HAP-1 (cell line): Measurements from ENCODE around the gene TNFRSF9.

Experiments used
- DNase-seq, 2 experiments: peaks; one replicate each; pipeline ENCODE4 v3.0.0-alpha.2; 2016 to 2020; ENCODE audit warnings: low spot score in 2 of 2
- H3K27me3 ChIP-seq: fragments of 250-450 bp; sonication (Bioruptor Pico); 2 replicates; pipeline ENCODE4 v1.5.1; 2020; ENCODE audit warnings: low read depth, mild to moderate bottlenecking, moderate library complexity
- H3K36me3 ChIP-seq: fragments of 250-450 bp; sonication (Bioruptor Pico); replicated peaks from 2 replicates; pipeline ENCODE4 v1.5.1; 2020; ENCODE audit warnings: mild to moderate bottlenecking
- H3K4me1 ChIP-seq: fragments of 250-450 bp; sonication (Bioruptor Pico); 2 replicates; pipeline ENCODE4 v1.5.1; 2020; ENCODE audit warnings: mild to moderate bottlenecking
- H3K4me3 ChIP-seq: fragments of 250-450 bp; sonication (Bioruptor Pico); 2 replicates; pipeline ENCODE4 v1.5.1; 2020; ENCODE audit warnings: mild to moderate bottlenecking, moderate library complexity
- H3K9me3 ChIP-seq: fragments of 250-450 bp; sonication (Bioruptor Pico); 2 replicates; pipeline ENCODE4 v1.5.1; 2020; ENCODE audit warnings: mild to moderate bottlenecking, moderate library complexity
- in situ Hi-C: fragments of 300-500 bp; cut with MboI; formaldehyde crosslinking; loops from 3 replicates; pipeline ENCODE4 v1.14.3; 2020; ENCODE audit warnings: low sequenced_read_pairs, inconsistent platforms, mixed read lengths

Gene TNFRSF9

DNA sequence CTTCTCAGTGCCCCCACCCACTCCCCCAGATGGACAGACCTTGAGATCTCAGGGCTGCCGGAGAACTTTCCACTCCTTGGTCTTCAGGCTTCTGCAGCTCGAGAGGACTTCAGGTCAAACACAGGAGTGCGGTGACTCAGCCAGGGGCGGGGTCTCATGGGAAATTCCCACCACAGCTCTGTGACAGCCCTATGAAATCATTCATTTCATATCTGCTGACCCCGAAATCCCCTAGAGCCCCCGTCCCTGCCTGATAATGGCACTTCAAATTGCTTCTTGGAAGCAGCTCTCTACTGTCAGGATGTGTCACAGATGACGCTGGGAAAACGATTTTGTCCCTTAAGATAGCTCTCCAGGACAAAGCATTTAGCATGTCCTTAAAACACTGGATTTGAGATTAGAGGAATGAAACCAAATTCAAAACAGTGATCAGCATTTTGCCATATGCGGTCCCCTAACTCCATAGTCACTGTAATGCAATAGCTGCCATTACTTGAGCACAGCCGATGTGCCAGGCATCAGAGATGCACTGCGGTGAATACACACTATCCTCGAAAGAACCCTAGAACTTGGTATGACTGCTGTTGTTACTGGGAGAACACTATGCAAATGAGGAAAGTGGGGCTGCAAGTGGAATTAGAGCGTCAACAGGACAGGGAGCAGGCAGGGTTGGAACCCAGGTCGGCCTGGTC is at the start of gene TNFRSF9:
Gene TNFRSF9 (minus strand): TSS at position 95 of the 692 bp plus-strand sequence. CDS start 845 bp downstream, outside the sequence.
- H3K27me3 ChIP-seq: peaks cover 41% of the 10 kb centered on the region
- peaks cover 3% of the 10 kb centered on the region for H3K4me1 ChIP-seq
- no peak within 1 kb of the TSS for H3K4me3 ChIP-seq
- no peak for DNase-seq
- in situ Hi-C loops: no loop called here
- H3K9me3 ChIP-seq: no peaks in the 10 kb centered on the region
- no peaks in the 10 kb centered on the region for H3K36me3 ChIP-seq

DNA sequence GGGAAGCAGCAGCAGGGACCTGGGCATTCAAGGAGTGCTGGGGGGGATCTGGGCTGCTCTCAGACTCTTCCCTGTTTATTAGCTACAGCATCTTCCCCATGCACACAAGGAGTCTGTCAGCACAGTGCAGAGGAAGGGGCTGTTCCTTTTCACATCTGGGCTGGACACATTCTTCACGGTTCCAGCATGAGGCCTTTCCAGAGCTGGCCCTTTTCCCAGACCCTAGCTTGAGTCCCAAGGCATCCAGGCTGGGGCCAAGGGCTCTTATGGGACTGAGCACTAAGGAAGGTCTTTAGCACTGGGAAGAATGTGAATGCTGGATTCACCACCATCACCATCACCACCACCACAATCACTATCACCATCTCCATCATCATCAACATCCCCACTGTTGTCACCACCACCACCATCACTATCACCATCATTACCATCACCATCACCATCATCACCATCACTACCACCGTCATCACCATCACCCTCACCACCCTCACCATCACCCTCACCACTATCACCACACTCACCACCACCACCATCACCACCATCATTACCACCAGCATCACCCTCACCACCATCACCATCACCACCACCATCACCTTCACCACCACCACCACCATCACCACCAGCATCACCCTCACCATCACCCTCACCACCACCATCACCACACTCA is 49.3 kb upstream of the TNFRSF9 start:
- peaks cover 12% of the 10 kb centered on the region for H3K36me3 ChIP-seq
- H3K27me3 ChIP-seq: no peaks in the 10 kb centered on the region
- no peak overlapping the region for H3K4me3 ChIP-seq
- H3K4me1 ChIP-seq: no peaks in the 10 kb centered on the region
- no peak for DNase-seq
- in situ Hi-C loops: loop anchor here (10.0 kb wide), 1 partner anchor 325 kb away; the partner anchor contains the start of gene SLC45A1
- no peaks in the 10 kb centered on the region for H3K9me3 ChIP-seq

DNA sequence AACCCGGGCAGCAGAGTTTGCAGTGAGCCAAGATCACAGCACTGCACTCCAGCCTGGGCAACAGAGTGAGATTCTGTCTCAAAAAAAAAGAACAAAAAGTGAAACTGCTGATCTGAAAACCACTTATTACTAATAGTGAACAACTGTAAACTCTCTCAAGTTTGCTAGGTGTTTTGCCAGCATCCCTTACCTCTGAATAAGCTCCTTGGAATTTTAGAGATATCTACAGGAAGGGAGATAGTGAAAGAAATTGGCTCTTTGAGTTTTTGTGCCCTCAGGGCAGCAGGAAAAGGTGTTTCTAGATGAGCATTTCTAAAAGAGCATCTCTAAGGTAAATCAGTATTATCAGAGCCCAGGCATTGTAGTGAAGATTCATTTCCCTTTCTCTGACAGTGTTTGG is 47.9 kb upstream of the TNFRSF9 start:
- Histone ChIP-seq H3K9me3 (no peaks in the 10 kb centered on the region), H3K27me3 (no peaks in the 10 kb centered on the region), H3K4me1 (no peaks in the 10 kb centered on the region), H3K36me3 (peaks cover 25% of the 10 kb centered on the region), H3K4me3 (no peak overlapping the region)
- in situ Hi-C loops: loop anchor here (10.0 kb wide), 1 partner anchor 326 kb away; the partner anchor contains the start of gene SLC45A1
- DNase-seq: no peak

DNA sequence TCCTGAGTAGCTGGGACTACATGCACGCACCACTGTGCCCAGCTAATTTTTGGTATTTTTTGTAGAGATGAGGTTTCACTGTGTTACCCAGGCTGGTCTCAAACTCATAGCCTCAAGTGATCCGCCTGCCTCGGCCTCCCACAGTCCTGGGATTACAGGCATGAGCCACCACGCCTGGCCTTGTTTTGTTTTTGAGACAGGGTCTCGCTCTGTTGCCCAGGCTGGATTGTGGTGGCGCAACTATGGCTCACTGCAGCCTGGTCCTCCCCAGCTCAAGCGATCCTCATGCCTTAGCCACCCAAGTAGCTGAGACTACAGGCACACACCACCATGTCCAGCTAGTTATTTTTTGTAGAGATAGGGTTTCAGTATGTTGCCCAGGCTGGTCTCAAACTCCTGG is 46.9 kb upstream of the TNFRSF9 start:
- H3K9me3 ChIP-seq: no peaks in the 10 kb centered on the region
- H3K36me3 ChIP-seq: peaks cover 36% of the 10 kb centered on the region
- DNase-seq: no peak
- H3K4me1 ChIP-seq: no peaks in the 10 kb centered on the region
- H3K27me3 ChIP-seq: no peaks in the 10 kb centered on the region
- in situ Hi-C loops: loop anchor here (10.0 kb wide), 1 partner anchor 327 kb away; the partner anchor contains the start of gene SLC45A1
- H3K4me3 ChIP-seq: no peak overlapping the region

DNA sequence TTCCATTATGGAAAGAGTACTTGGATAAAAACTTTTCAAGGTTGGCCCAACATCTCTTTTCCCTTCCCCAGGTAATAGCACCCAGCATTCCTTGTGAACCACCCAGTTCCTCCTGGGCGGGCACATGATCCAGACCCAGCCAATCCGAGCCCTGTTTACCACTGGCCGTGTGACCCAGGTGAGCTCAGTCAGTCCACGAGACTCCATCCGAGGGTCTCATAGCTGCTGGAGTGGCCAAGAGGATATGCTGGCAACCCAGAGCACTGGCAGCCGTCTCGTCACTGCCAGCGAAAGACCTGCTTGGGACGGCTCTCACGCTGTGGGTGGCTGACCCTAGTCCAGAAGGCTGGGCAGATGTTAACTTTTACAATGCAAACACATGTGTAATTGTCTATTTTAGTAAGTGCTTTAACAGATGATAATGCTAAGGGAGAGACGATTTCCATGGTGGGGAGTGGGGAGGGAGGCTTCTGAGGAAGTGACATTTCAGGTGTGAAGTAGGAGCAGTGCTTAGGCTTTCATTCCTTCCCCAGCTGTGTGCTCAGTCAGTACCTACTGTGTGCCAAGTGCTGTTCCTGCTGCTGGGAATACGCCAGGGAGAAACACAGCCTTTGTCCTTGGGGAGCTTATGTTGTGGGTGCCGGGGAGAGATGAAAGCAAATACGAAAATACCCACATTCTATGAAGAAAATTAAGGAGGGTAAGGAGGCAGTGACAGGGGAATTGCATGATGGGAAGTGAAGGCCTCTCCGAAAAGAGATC is 45.4 kb upstream of the TNFRSF9 start:
- H3K4me3 ChIP-seq: no peak overlapping the region
- H3K27me3 ChIP-seq: no peaks in the 10 kb centered on the region
- in situ Hi-C loops: loop anchor here (10.0 kb wide), 1 partner anchor 329 kb away; the partner anchor contains the start of gene SLC45A1
- no peaks in the 10 kb centered on the region for H3K9me3 ChIP-seq
- H3K4me1 ChIP-seq: no peaks in the 10 kb centered on the region
- H3K36me3 ChIP-seq: peaks cover 38% of the 10 kb centered on the region
- DNase-seq: no peak

DNA sequence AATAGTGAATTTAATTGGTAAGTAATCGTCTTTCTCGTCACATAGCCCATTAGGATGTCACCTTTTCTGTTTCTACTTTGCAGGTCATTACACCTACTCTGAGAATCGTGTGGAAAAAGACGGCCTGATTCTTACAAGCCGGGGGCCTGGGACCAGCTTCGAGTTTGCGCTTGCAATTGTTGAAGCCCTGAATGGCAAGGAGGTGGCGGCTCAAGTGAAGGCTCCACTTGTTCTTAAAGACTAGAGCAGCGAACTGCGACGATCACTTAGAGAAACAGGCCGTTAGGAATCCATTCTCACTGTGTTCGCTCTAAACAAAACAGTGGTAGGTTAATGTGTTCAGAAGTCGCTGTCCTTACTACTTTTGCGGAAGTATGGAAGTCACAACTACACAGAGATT is 44.2 kb upstream of the TNFRSF9 start:
- no peaks in the 10 kb centered on the region for H3K9me3 ChIP-seq
- H3K36me3 ChIP-seq: peaks cover 47% of the 10 kb centered on the region
- H3K4me1 ChIP-seq: no peaks in the 10 kb centered on the region
- no peak overlapping the region for H3K4me3 ChIP-seq
- DNase-seq: no peak
- in situ Hi-C loops: loop anchor here (10.0 kb wide), 1 partner anchor 330 kb away; the partner anchor contains the start of gene SLC45A1
- no peaks in the 10 kb centered on the region for H3K27me3 ChIP-seq

DNA sequence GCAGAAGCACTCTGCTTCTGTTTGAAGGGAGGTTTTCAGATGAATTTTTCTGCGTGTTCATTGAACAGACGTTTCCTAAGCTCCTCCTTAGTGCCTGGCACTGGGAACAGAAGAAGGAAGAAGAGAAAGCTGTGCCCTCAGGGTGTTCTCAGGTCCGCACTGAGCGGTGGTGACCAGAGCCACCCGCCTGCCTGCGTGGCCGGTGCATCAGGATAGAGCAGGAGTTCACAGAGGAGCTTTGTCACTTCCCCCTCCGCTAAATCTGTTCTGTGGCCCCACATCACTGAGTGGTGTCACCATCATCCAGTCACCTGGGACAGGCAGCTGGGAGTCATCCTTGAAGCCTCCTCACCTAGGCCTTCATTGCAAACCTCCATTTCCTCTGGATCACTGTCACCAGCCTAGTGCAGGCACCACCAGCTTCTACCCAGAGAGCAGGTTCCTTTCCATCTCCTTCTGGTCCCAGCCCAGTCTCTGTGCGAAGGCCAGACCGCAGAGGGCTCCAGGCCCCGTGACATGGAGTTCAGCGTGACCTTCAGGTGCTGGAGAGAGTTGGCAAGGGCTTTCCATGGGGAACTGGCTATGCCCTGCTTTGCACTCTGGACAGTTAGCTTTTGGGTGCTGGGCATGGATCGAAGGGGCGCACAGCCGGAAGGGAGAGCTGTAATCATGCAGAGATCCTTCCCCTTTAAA is 42.6 kb upstream of the TNFRSF9 start:
- Histone ChIP-seq H3K4me1 (no peaks in the 10 kb centered on the region), H3K36me3 (peaks cover 63% of the 10 kb centered on the region), H3K27me3 (no peaks in the 10 kb centered on the region), H3K9me3 (no peaks in the 10 kb centered on the region), H3K4me3 (no peak overlapping the region)
- DNase-seq: no peak
- in situ Hi-C loops: loop anchor here (10.0 kb wide), 1 partner anchor 332 kb away; the partner anchor contains the start of gene SLC45A1

DNA sequence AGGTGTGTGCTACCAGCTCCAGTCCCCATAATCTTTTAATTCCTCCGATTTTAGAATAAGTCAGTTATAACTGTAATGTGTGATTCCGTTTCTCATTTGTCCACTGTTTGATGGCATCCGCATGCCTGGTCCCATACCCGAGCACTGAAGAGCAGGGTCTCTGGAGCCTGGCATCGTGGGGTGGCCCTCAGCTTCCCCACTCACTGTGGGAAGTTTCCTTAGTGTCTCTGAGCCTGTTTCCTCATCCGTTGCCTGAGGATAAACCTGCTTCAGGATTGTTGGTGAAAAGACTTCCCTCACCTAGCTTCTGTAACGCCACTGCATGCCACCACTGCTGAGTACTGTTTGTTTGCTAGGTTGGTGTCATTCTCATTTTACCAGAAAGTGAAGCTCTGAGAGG is 40.3 kb upstream of the TNFRSF9 start:
- peaks cover 78% of the 10 kb centered on the region for H3K36me3 ChIP-seq
- no peaks in the 10 kb centered on the region for H3K4me1 ChIP-seq
- no peaks in the 10 kb centered on the region for H3K9me3 ChIP-seq
- in situ Hi-C loops: loop anchor here (10.0 kb wide), 1 partner anchor 334 kb away; the partner anchor contains the start of gene SLC45A1
- H3K4me3 ChIP-seq: no peak overlapping the region
- no peaks in the 10 kb centered on the region for H3K27me3 ChIP-seq
- no peak for DNase-seq

DNA sequence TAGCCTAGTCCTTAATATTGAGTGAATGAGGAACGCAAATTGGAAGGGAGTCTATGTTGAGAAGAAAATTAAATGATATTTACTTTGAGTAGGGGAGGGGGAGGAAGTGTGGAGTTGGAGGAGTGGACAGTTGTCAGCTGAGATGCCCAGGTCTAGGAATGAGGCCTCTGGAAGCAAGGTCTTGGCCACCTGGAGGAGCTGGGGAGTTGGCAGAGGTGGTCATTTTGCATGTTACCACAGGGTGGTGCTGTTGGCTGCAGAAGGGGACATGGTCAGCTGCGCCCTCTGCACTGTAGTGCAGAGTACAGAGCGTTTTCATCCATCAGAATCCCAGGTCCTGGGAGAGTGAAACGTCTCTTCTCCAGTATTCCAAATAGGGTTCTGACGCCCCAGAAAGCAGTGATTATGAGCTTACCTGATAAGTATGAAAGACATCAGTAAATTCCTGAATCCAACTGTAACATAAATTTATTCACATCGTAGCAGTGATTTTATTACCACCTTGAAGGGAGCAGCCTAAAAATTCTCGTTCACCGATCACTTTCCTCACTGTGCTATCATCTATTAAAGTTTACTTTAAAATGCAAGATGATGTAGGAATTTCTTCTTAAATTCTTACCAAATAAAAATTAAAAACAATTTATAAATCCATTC is 34.7 kb upstream of the TNFRSF9 start:
- Histone ChIP-seq H3K4me3 (no peak overlapping the region), H3K4me1 (no peaks in the 10 kb centered on the region), H3K27me3 (no peaks in the 10 kb centered on the region), H3K9me3 (no peaks in the 10 kb centered on the region), H3K36me3 (peaks cover 70% of the 10 kb centered on the region)
- in situ Hi-C loops: no loop called here
- peak; percentile 75 to 85 for DNase-seq

DNA sequence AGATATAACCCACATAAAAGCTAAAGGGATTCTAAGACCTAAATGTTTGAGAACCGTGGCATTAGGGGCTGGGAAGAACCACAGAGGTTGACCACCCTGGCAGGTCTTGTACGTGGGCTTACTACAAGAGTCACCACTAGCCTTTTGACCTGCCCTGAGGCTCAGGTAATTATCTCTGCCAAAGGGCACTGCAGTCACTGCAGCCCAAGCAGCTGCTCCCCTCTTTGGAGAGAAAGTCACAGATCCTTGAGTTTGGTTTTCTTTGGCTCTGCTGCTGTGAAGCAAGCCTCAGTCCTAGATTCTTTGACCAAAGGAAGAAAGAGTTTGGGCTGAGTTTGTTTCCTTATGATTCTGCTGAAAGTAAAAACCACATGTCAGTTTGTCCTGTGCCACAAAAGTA is 32.4 kb upstream of the TNFRSF9 start:
- Histone ChIP-seq H3K4me1 (no peaks in the 10 kb centered on the region), H3K9me3 (no peaks in the 10 kb centered on the region), H3K4me3 (no peak overlapping the region), H3K36me3 (peaks cover 69% of the 10 kb centered on the region), H3K27me3 (no peaks in the 10 kb centered on the region)
- in situ Hi-C loops: no loop called here
- no peak for DNase-seq

DNA sequence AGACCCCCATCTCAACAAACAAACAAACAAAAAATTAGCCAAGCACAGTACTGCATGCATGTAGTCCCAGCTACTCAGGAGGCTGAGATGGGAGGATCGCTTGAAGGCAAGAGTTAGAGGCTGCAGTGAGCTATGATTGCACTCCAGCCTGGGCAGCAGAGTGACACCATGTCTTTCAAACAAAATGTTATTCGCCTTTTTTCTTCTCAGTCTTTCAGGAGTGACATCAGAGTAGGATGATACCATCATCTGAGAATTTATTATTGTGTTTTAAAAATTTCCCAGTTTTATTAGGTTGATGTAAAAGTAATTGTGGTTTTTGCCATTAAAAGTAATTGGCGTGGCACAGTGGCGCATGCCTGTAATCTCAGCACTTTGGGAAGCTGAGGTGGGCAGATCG is 31.6 kb upstream of the TNFRSF9 start:
- Histone ChIP-seq H3K9me3 (no peaks in the 10 kb centered on the region), H3K4me1 (no peaks in the 10 kb centered on the region), H3K27me3 (no peaks in the 10 kb centered on the region), H3K36me3 (peaks cover 68% of the 10 kb centered on the region), H3K4me3 (no peak overlapping the region)
- DNase-seq: no peak
- in situ Hi-C loops: no loop called here

DNA sequence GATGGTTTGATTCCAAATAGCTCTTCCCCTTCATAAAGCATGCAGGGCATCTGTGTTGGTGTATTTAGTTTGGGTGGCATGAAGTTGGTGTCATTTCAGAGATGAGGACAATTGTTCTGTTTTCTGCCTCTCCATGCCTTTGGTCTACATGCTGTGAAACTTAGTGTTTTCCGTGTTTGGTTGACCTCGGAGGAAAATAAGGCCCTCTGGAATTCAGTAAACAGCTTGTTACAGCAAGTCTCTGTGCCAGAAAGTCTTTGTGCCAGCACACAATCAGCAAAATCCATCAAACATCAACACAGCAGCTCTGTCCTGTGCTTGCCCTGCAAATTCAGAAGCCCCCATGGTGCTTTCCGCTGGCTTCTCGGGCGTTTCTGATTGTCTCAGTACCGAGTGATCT is 30.4 kb upstream of the TNFRSF9 start:
- Histone ChIP-seq H3K9me3 (no peaks in the 10 kb centered on the region), H3K27me3 (no peaks in the 10 kb centered on the region), H3K4me1 (no peaks in the 10 kb centered on the region), H3K4me3 (no peak overlapping the region), H3K36me3 (peaks cover 68% of the 10 kb centered on the region)
- DNase-seq: no peak
- in situ Hi-C loops: no loop called here

DNA sequence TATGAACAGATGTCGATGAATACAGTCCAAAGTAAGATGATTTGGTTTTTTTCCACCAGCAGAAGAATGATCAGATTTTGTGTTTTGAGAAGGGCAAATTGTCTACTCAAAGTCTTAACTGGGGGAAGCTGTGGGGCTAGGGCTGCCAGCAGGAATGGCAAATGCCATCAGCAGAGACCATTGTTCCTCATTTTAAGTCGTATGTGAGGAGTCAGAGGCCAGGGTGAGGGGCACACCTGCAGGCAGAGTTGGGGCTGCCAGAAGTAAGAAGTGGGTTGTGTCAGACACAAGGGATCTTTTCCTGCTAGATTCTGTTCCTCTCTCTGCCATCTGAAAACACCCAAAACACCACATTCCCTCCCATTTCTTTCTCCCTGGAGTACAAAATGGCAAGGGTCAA is 29.6 kb upstream of the TNFRSF9 start:
- Histone ChIP-seq H3K36me3 (peaks cover 70% of the 10 kb centered on the region), H3K9me3 (no peaks in the 10 kb centered on the region), H3K4me1 (no peaks in the 10 kb centered on the region), H3K27me3 (no peaks in the 10 kb centered on the region), H3K4me3 (no peak overlapping the region)
- no peak for DNase-seq
- in situ Hi-C loops: no loop called here
